Endothelial cell of umbilical vein (primary cell): ENCODE measurements around the gene ALDH7A1.

Source experiments
- CTCF ChIP-seq, 2 donors: IDR thresholded peaks; 1 replicate in 1 of 2; 2 replicates in 1 of 2; pipeline ENCODE4 v1.5.1; 2011; ENCODE audit warnings: low read length in 2 of 2, mild to moderate bottlenecking in 2 of 2, moderate library complexity in 2 of 2, control low read depth in 1 of 2, inconsistent platforms in 1 of 2, low read depth in 1 of 2; ENCODE audit not compliant: insufficient read depth in 1 of 2; ENCODE audit errors: extremely low read depth in 1 of 2
- EZH2 ChIP-seq: IDR thresholded peaks from 2 replicates; pipeline ENCODE4 v1.6.1; 2012; ENCODE audit warnings: borderline replicate concordance, low read depth, mild to moderate bottlenecking, moderate library complexity, low read length, inconsistent platforms; ENCODE audit not compliant: severe bottlenecking
- JUN ChIP-seq: IDR thresholded peaks from 2 replicates; pipeline ENCODE4 v1.6.1; 2011; ENCODE audit warnings: borderline replicate concordance, low read depth; ENCODE audit not compliant: insufficient read length, insufficient read depth
- MAX ChIP-seq: IDR thresholded peaks from 2 replicates; pipeline ENCODE4 v1.6.1; 2011; ENCODE audit not compliant: insufficient read depth, insufficient read length
- MYC ChIP-seq: IDR thresholded peaks from one replicate; pipeline ENCODE4 v1.6.1; 2011; ENCODE audit warnings: mild to moderate bottlenecking, low read depth, low read length
- POLR2A ChIP-seq: IDR thresholded peaks from 2 replicates; pipeline ENCODE4 v1.6.1; 2012; ENCODE audit warnings: low read depth, mild to moderate bottlenecking, control low read depth, low read length
- POLR2AphosphoS5 ChIP-seq: IDR thresholded peaks from 2 replicates; pipeline ENCODE4 v1.6.1; 2012; ENCODE audit warnings: low read depth, mild to moderate bottlenecking, control low read depth, low read length, moderate library complexity; ENCODE audit not compliant: insufficient read depth

GRCh38 chr5:126494393-126494792, 100.6 kb downstream of the ALDH7A1 start:
- no peak for TF ChIP-seq CTCF (IDR thresholded peaks at IDR 0.05; ENCODE audit: extremely low read depth in 1 of 2, insufficient read depth in 1 of 2, low read depth in 1 of 2, low read length in 2 of 2)
- TF ChIP-seq POLR2AphosphoS5 = no peak
- no peak for TF ChIP-seq EZH2
- no peak for TF ChIP-seq POLR2A
- TF ChIP-seq MYC = no peak
- TF ChIP-seq JUN = no peak
- no peak for TF ChIP-seq MAX
